Thoracic aorta (tissue), 2 donors: ENCODE data around the gene ROR1. TPM values are rescaled to one million over a fixed set of nuclear protein-coding genes. Genes with fewer than 3 reads are reported as not detected.

Experiments used
- ATAC-seq: fragments of 150-250 bp; one replicate; pipeline ENCODE4 v1.8.0; 2017; ENCODE audit warnings: low read depth; ENCODE audit not compliant: insufficient number of reproducible peaks, low FRiP score
- DNase-seq: peaks from one replicate; pipeline ENCODE4 v3.0.0-alpha.2; 2020; ENCODE audit warnings: low spot score
- H3K27ac ChIP-seq, 2 donors: fragments of 200-600 bp; sonication (generic); 1 replicate in 1 of 2; 2 replicates in 1 of 2; pipeline ENCODE4 v1.5.1; 2016; ENCODE audit warnings: mild to moderate bottlenecking in 2 of 2, moderate library complexity in 2 of 2
- H3K27me3 ChIP-seq: fragments of 200-600 bp; sonication (generic); replicated peaks from 2 replicates; pipeline ENCODE4 v1.6.0; 2016; ENCODE audit warnings: mild to moderate bottlenecking; ENCODE audit not compliant: insufficient read depth
- H3K36me3 ChIP-seq: fragments of 200-600 bp; sonication (generic); one replicate; pipeline ENCODE4 v1.5.1; 2016
- H3K4me1 ChIP-seq, 2 donors: fragments of 200-600 bp; sonication (generic); 1 replicate in 1 of 2; 2 replicates in 1 of 2; pipeline versions ENCODE4 v1.5.1 to v1.6.0; 2016; ENCODE audit warnings: low read depth in 2 of 2, mild to moderate bottlenecking in 1 of 2; ENCODE audit not compliant: control insufficient read depth in 1 of 2
- H3K4me3 ChIP-seq: fragments of 200-600 bp; sonication (generic); 2 replicates; pipeline ENCODE4 v1.5.1; 2016; ENCODE audit warnings: mild to moderate bottlenecking
- H3K9me3 ChIP-seq: fragments of 200-600 bp; sonication (generic); 2 replicates; pipeline ENCODE4 v1.5.1; 2016
- CTCF ChIP-seq: fragments of 200-600 bp; sonication (generic); IDR thresholded peaks from one replicate; pipeline ENCODE4 v1.5.1; 2019; ENCODE audit warnings: antibody characterized with exemption
- total RNA-seq, 2 donors: library from RNA; depleted of rRNA; stranded (reverse); fragments of >200 nt; gene quantifications; one replicate each; pipeline versions ENCODE4 v1.1.0 to v1.2.3, GENCODE V29; 2016

ROR1 gene
- total RNA-seq = 10 to 100 TPM; 41.2 to 51.8 TPM

- H3K9me3 ChIP-seq = no peaks in the 10 kb centered on the region
- DNase-seq = peak; percentile 73
- H3K4me1 ChIP-seq = peaks cover 23 to 39% of the 10 kb centered on the region in 2 donors
- TF ChIP-seq CTCF = peak; percentile 83
- no peaks in the 10 kb centered on the region for H3K27me3 ChIP-seq
- no peaks in the 10 kb centered on the region for H3K36me3 ChIP-seq
- peak within 1 kb of the TSS; percentile 78 for H3K4me3 ChIP-seq
- ATAC-seq = peak; percentile 83
- H3K27ac ChIP-seq = peak within 1 kb of the TSS; percentile 89 to 92
Measured at GRCh38 chr1:63773815-63774616, at the start of gene ROR1. Gene ROR1, plus strand, starts transcription at chr1:63774017.

GRCh38 chr1:63724375-63724899, 49.4 kb upstream of the ROR1 start:
- Histone ChIP-seq H3K9me3 (no peaks in the 10 kb centered on the region), H3K27ac (no peak overlapping the region), H3K36me3 (no peaks in the 10 kb centered on the region), H3K27me3 (no peaks in the 10 kb centered on the region), H3K4me3 (no peak overlapping the region), H3K4me1 (no peaks in the 10 kb centered on the region)
- no peak for TF ChIP-seq CTCF
- DNase-seq (no peak), ATAC-seq (no peak)

GRCh38 chr1:63728611-63729226, 45.1 kb upstream of the ROR1 start:
- H3K36me3 ChIP-seq = no peaks in the 10 kb centered on the region
- no peak for ATAC-seq
- H3K4me1 ChIP-seq = peaks cover 7 to 12% of the 10 kb centered on the region in 2 donors
- TF ChIP-seq CTCF = no peak
- H3K9me3 ChIP-seq = no peaks in the 10 kb centered on the region
- H3K4me3 ChIP-seq = no peak overlapping the region
- no peak overlapping the region for H3K27ac ChIP-seq
- DNase-seq = no peak
- H3K27me3 ChIP-seq = no peaks in the 10 kb centered on the region

GRCh38 chr1:63729227-63729620, 44.6 kb upstream of the ROR1 start:
- DNase-seq = no peak
- Histone ChIP-seq H3K9me3 (no peaks in the 10 kb centered on the region), H3K4me3 (no peak overlapping the region), H3K4me1 (peaks cover 7 to 12% of the 10 kb centered on the region in 2 donors), H3K27me3 (no peaks in the 10 kb centered on the region), H3K27ac (no peak overlapping the region), H3K36me3 (no peaks in the 10 kb centered on the region)
- TF ChIP-seq CTCF = no peak
- ATAC-seq = no peak

GRCh38 chr1:63730211-63730610, 43.6 kb upstream of the ROR1 start:
- H3K27ac ChIP-seq = no peak overlapping the region
- no peak overlapping the region for H3K4me3 ChIP-seq
- DNase-seq (no peak), ATAC-seq (no peak)
- H3K9me3 ChIP-seq = no peaks in the 10 kb centered on the region
- no peak for TF ChIP-seq CTCF
- no peaks in the 10 kb centered on the region for H3K36me3 ChIP-seq
- H3K4me1 ChIP-seq = peaks cover 7 to 12% of the 10 kb centered on the region in 2 donors
- no peaks in the 10 kb centered on the region for H3K27me3 ChIP-seq
